ENCODE results near the gene KCNK4. TPM values are rescaled to one million over a fixed set of nuclear protein-coding genes. Genes with fewer than 3 reads are reported as not detected.
"Not testable (repeated sequence)": the region's sequence is repeated elsewhere in the genome, so short reads cannot be mapped to it uniquely, and the experiment has no call there.

Gene KCNK4
- total and polyA plus RNA-seq, 2 donors (not counting 3 experiments of a cell fraction or from before 2014, with no cell fraction given) = 0.06 to 0.44 TPM

DNA sequence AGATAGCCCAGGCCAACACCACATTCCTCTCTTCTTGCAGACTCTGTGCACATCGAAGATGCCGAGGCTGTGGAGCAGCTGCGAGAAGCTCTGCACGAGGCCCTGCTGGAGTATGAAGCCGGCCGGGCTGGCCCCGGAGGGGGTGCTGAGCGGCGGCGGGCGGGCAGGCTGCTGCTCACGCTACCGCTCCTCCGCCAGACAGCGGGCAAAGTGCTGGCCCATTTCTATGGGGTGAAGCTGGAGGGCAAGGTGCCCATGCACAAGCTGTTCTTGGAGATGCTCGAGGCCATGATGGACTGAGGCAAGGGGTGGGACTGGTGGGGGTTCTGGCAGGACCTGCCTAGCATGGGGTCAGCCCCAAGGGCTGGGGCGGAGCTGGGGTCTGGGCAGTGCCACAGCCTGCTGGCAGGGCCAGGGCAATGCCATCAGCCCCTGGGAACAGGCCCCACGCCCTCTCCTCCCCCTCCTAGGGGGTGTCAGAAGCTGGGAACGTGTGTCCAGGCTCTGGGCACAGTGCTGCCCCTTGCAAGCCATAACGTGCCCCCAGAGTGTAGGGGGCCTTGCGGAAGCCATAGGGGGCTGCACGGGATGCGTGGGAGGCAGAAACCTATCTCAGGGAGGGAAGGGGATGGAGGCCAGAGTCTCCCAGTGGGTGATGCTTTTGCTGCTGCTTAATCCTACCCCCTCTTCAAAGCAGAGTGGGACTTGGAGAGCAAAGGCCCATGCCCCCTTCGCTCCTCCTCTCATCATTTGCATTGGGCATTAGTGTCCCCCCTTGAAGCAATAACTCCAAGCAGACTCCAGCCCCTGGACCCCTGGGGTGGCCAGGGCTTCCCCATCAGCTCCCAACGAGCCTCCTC is 24.8 kb downstream of the KCNK4 start:
- H3K9ac ChIP-seq (replicated peaks; ENCODE audit: extremely low read depth, insufficient read depth, low read length); H3K9me1 ChIP-seq (replicated peaks; ENCODE audit: control insufficient read depth, extremely low read depth, insufficient read depth, low read length); FAIRE-seq; H3K9me3 ChIP-seq (replicated peaks; ENCODE audit: control insufficient read depth, insufficient read depth, low read length); DNase-seq (ENCODE audit: low read depth, low spot score); BruUV-seq (replicated peaks); H3K4me1 ChIP-seq (ENCODE audit: control insufficient read depth, extremely low read depth, insufficient read depth, low read length); H3K27me3 ChIP-seq (ENCODE audit: control insufficient read depth in 2 of 2, insufficient read depth in 2 of 2, low read length in 2 of 2); POLR2A ChIA-PET; H3K4me2 ChIP-seq (ENCODE audit: insufficient read depth, low read length); H3K79me2 ChIP-seq (ENCODE audit: control insufficient read depth, insufficient read depth, low read length); H3K36me3 ChIP-seq (ENCODE audit: control insufficient read depth in 2 of 2, extremely low read depth in 1 of 2, insufficient read depth in 2 of 2, low read length in 2 of 2); H4K20me1 ChIP-seq (replicated peaks; ENCODE audit: control insufficient read depth, extremely low read depth, insufficient read depth, low read length); H3K4me3 ChIP-seq (replicated peaks in 1 of 3; ENCODE audit: insufficient read depth in 1 of 3, low read depth in 1 of 3, low read length in 3 of 3); dilution Hi-C loops (cut with MboI; ENCODE audit: extremely low pct_ligation_motif_present, low sequenced_read_pairs); intact Hi-C loops (cut with micrococcal nuclease); H3K27ac ChIP-seq (ENCODE audit: insufficient read depth, low read depth, low read length); H2AFZ ChIP-seq (ENCODE audit: low read depth, low read length): not testable (repeated sequence)
- CTCF ChIA-PET = interaction anchor here (1.8 to 3.6 kb wide), 3 partner anchors 17 to 45 kb away, joined by 5 to 72 read pairs (median 71); no protein-coding TSS in a partner anchor

DNA sequence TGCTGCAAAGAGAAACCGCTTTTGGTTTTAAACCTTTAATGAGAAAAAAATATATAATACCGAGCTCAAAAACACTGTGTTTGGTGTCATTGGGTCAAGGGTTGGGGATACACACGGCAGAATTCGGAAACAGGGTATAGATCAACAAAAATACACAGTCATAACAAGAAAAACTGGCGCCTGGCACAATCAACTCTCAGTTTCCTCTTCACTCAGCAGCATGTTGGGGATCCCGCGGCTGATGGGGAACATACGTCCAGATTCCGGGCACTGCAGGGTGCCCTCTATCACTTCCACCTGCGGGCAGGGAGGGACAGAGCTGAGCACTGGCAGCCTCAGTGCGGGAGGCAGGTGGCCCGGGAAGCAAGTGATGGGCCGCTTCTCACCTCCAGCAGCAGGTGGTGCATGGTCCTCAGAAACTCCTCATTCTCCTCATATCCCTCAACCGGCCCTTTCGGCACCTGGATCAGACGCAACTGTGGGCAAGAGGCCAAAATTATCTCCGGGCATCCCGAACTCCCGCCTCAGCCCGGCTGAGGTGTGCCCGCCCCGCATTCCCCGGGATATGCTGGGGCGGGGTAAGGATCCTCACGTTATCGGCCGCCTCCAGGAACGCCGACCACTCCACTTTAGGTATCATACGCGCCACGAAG is 25.7 kb downstream of the KCNK4 start:
- Histone ChIP-seq H3K79me2 (ENCODE audit: control insufficient read depth, insufficient read depth, low read length) (peaks cover 4% of the 10 kb centered on the region), H3K4me2 (ENCODE audit: insufficient read depth, low read length) (peak overlapping the region; percentile 87), H3K4me3 (replicated peaks in 1 of 3; ENCODE audit: insufficient read depth in 1 of 3, low read depth in 1 of 3, low read length in 3 of 3) (peak overlapping the region; percentile 48 to 76 (median 75)), H3K9me3 (replicated peaks; ENCODE audit: control insufficient read depth, insufficient read depth, low read length) (no peaks in the 10 kb centered on the region), H3K4me1 (ENCODE audit: control insufficient read depth, extremely low read depth, insufficient read depth, low read length) (peaks cover 10% of the 10 kb centered on the region), H3K36me3 (ENCODE audit: control insufficient read depth in 2 of 2, extremely low read depth in 1 of 2, insufficient read depth in 2 of 2, low read length in 2 of 2) (peaks cover 2 to 13% of the 10 kb centered on the region in 2 experiments), H3K27ac (ENCODE audit: insufficient read depth, low read depth, low read length) (peak overlapping the region; percentile 87), H3K9me1 (replicated peaks; ENCODE audit: control insufficient read depth, extremely low read depth, insufficient read depth, low read length) (no peaks in the 10 kb centered on the region), H3K27me3 (ENCODE audit: control insufficient read depth in 2 of 2, insufficient read depth in 2 of 2, low read length in 2 of 2) (no peaks in the 10 kb centered on the region), H2AFZ (ENCODE audit: low read depth, low read length) (peak overlapping the region; percentile 16), H4K20me1 (replicated peaks; ENCODE audit: control insufficient read depth, extremely low read depth, insufficient read depth, low read length) (no peaks in the 10 kb centered on the region), H3K9ac (replicated peaks; ENCODE audit: extremely low read depth, insufficient read depth, low read length) (peak overlapping the region; percentile 77)
- ChIA-PET POLR2A (interaction anchor here (1.2 to 2.1 kb wide), 3 partner anchors 12 to 26 kb away, joined by 4 to 6 read pairs (median 5); no protein-coding TSS in a partner anchor), CTCF (interaction anchor here (0.9 to 3.6 kb wide), 12 partner anchors 10 to 132 kb away, joined by 4 to 72 read pairs (median 10); partner anchors contain the start of genes BAD, CATSPERZ, CCDC88B and ESRRA)
- intact Hi-C loops (cut with micrococcal nuclease) (loop anchor here (1.0 kb wide), 2 partner anchors 11 to 39 kb away; partner anchors contain the start of gene ESRRA), dilution Hi-C loops (cut with MboI; ENCODE audit: extremely low pct_ligation_motif_present, low sequenced_read_pairs) (no loop called here)
- no peak for TF ChIP-seq JUN (IDR thresholded peaks at IDR 0.05; ENCODE audit: borderline replicate concordance, insufficient read depth, insufficient read length, low read depth)
- TF ChIP-seq, protein P1, sequence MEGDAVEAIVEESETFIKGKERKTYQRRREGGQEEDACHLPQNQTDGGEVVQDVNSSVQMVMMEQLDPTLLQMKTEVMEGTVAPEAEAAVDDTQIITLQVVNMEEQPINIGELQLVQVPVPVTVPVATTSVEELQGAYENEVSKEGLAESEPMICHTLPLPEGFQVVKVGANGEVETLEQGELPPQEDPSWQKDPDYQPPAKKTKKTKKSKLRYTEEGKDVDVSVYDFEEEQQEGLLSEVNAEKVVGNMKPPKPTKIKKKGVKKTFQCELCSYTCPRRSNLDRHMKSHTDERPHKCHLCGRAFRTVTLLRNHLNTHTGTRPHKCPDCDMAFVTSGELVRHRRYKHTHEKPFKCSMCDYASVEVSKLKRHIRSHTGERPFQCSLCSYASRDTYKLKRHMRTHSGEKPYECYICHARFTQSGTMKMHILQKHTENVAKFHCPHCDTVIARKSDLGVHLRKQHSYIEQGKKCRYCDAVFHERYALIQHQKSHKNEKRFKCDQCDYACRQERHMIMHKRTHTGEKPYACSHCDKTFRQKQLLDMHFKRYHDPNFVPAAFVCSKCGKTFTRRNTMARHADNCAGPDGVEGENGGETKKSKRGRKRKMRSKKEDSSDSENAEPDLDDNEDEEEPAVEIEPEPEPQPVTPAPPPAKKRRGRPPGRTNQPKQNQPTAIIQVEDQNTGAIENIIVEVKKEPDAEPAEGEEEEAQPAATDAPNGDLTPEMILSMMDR (IDR thresholded peaks at IDR 0.05; ENCODE audit: extremely low read depth in 1 of 2, insufficient read depth in 1 of 2, low read depth in 1 of 2, low read length in 2 of 2) = peak in 1 of 2 donors; percentile 20
- TF ChIP-seq, protein P2, sequence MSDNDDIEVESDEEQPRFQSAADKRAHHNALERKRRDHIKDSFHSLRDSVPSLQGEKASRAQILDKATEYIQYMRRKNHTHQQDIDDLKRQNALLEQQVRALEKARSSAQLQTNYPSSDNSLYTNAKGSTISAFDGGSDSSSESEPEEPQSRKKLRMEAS (IDR thresholded peaks at IDR 0.05; ENCODE audit: insufficient read depth, insufficient read length) = no peak
- BruUV-seq (replicated peaks) = TSS peak; percentile 98
- FAIRE-seq (no peak), DNase-seq (ENCODE audit: low read depth, low spot score) (no peak)

Data from endothelial cell of umbilical vein (primary cell).